Neuronal stem cell (in vitro differentiated cells): ENCODE data around the gene ARMC8.

Source experiments
- DNase-seq: peaks from one replicate; pipeline ENCODE4 v3.0.0-alpha.2; 2013; ENCODE audit warnings: low spot score
- H2AFZ ChIP-seq: one replicate; pipeline ENCODE4 v1.6.1; 2013; ENCODE audit warnings: mild to moderate bottlenecking, low read length, inconsistent platforms
- H2AK5ac ChIP-seq: 2 replicates; pipeline ENCODE4 v1.6.1; 2013; ENCODE audit warnings: low read depth, mild to moderate bottlenecking, inconsistent platforms, low read length, moderate library complexity, mixed read lengths
- H2BK120ac ChIP-seq: 2 replicates; pipeline ENCODE4 v1.6.1; 2013; ENCODE audit warnings: low read depth, mild to moderate bottlenecking, inconsistent platforms, low read length, moderate library complexity, mixed read lengths
- H2BK12ac ChIP-seq: one replicate; pipeline ENCODE4 v1.6.1; 2013; ENCODE audit warnings: low read length, inconsistent platforms
- H2BK15ac ChIP-seq: 2 replicates; pipeline ENCODE4 v1.6.1; 2013; ENCODE audit warnings: mild to moderate bottlenecking, low read length, inconsistent platforms, mixed read lengths
- H2BK5ac ChIP-seq: one replicate; pipeline ENCODE4 v1.6.1; 2013; ENCODE audit warnings: inconsistent platforms, mild to moderate bottlenecking, low read length, moderate library complexity
- H3K14ac ChIP-seq: one replicate; pipeline ENCODE4 v1.6.1; 2013; ENCODE audit warnings: low read length, inconsistent platforms
- H3K18ac ChIP-seq: 2 replicates; pipeline ENCODE4 v1.6.1; 2013; ENCODE audit warnings: low read length, inconsistent platforms
- H3K23ac ChIP-seq: 2 replicates; pipeline ENCODE4 v1.6.1; 2013; ENCODE audit warnings: low read depth, mild to moderate bottlenecking, mixed read lengths, low read length, inconsistent platforms; ENCODE audit not compliant: poor library complexity
- H3K27ac ChIP-seq: replicated peaks from 3 replicates; pipeline ENCODE4 v1.5.1; 2013; ENCODE audit warnings: low read length, inconsistent platforms
- H3K27me3 ChIP-seq, 3 experiments: 2 replicates each; pipeline ENCODE4 v1.6.1; 2013; ENCODE audit warnings: low read length in 3 of 3, mild to moderate bottlenecking in 2 of 3, inconsistent platforms in 1 of 3, low read depth in 1 of 3, mixed read lengths in 1 of 3, moderate library complexity in 1 of 3; ENCODE audit not compliant: control insufficient read depth in 3 of 3, insufficient read depth in 3 of 3
- H3K36me3 ChIP-seq, 2 donors: replicated peaks in 1 of 2; 2 replicates each; pipeline ENCODE4 v1.6.1; 2013; ENCODE audit warnings: low read length in 2 of 2; ENCODE audit not compliant: control insufficient read depth in 2 of 2, insufficient read depth in 2 of 2
- H3K4ac ChIP-seq: 2 replicates; pipeline ENCODE4 v1.6.1; 2013; ENCODE audit warnings: inconsistent platforms, mild to moderate bottlenecking, low read length, moderate library complexity
- H3K4me1 ChIP-seq, 2 donors: 1 replicate in 1 of 2; 2 replicates in 1 of 2; pipeline ENCODE4 v1.6.1; 2013; ENCODE audit warnings: low read length in 2 of 2, low read depth in 1 of 2; ENCODE audit not compliant: control insufficient read depth in 2 of 2, insufficient read depth in 1 of 2
- H3K4me2 ChIP-seq: one replicate; pipeline ENCODE4 v1.6.1; 2013; ENCODE audit warnings: mild to moderate bottlenecking, low read length, inconsistent platforms; ENCODE audit not compliant: insufficient read depth, poor library complexity, severe bottlenecking
- H3K4me3 ChIP-seq, 2 donors: 2 replicates each; pipeline ENCODE4 v1.5.1; 2013; ENCODE audit warnings: low read length in 2 of 2, mild to moderate bottlenecking in 2 of 2, inconsistent platforms in 1 of 2, moderate library complexity in 1 of 2
- H3K79me1 ChIP-seq: one replicate; pipeline ENCODE4 v1.6.1; 2013; ENCODE audit warnings: low read depth, mild to moderate bottlenecking, inconsistent platforms, low read length, moderate library complexity
- H3K9ac ChIP-seq: one replicate; pipeline ENCODE4 v1.6.1; 2013; ENCODE audit warnings: mild to moderate bottlenecking, low read depth, low read length, inconsistent platforms; ENCODE audit not compliant: poor library complexity
- H3K9me3 ChIP-seq, 2 donors: replicated peaks in 1 of 2; 2 replicates each; pipeline versions ENCODE3 to v1.6.1; 2013; ENCODE audit warnings: low read length in 2 of 2, mild to moderate bottlenecking in 2 of 2, inconsistent platforms in 1 of 2, low read depth in 1 of 2, mixed read lengths in 1 of 2, moderate library complexity in 1 of 2; ENCODE audit not compliant: control insufficient read depth in 2 of 2, insufficient read depth in 1 of 2
- H4K8ac ChIP-seq: one replicate; pipeline ENCODE4 v1.6.1; 2013; ENCODE audit warnings: low read depth, mild to moderate bottlenecking, inconsistent platforms, low read length, moderate library complexity
- H4K91ac ChIP-seq: one replicate; pipeline ENCODE4 v1.6.1; 2013; ENCODE audit warnings: low read length, low read depth, mild to moderate bottlenecking, inconsistent platforms; ENCODE audit not compliant: poor library complexity
- WGBS, 2 donors: extraction: QIAGEN DNeasy Blood & Tissue Kit; methylation state at CpG; one replicate each; pipeline ENCODE4 v1.1.7; 2013; ENCODE audit warnings: missing lambda C conversion rate in 2 of 2, mixed read lengths in 1 of 2; ENCODE audit not compliant: insufficient read length in 2 of 2, insufficient replicate concordance in 1 of 2; ENCODE audit errors: extremely low coverage in 2 of 2; 5-methylcytosine and 5-hydroxymethylcytosine counted together

Gene ARMC8

GRCh38 chr3:138197524-138197923, 10.4 kb downstream of the ARMC8 start:
- no peak overlapping the region for H4K91ac ChIP-seq
- H2BK12ac ChIP-seq = no peak overlapping the region
- no peak overlapping the region for H3K4me3 ChIP-seq
- no peak for DNase-seq
- H4K8ac ChIP-seq = no peak overlapping the region
- WGBS, 2 donors = no CpG with 5 or more reads among the region's 1 CpG
- H3K36me3 ChIP-seq = peaks cover under 1 to 24% of the 10 kb centered on the region in 2 donors
- no peak overlapping the region for H2AK5ac ChIP-seq
- H2BK120ac ChIP-seq = no peak overlapping the region
- H2BK5ac ChIP-seq = no peak overlapping the region
- H2BK15ac ChIP-seq = no peak overlapping the region
- no peaks in the 10 kb centered on the region for H3K27me3 ChIP-seq
- no peak overlapping the region for H3K4ac ChIP-seq
- H3K79me1 ChIP-seq = peaks cover 4% of the 10 kb centered on the region
- H3K9me3 ChIP-seq = peaks cover 0 to 2% of the 10 kb centered on the region in 2 donors
- H3K23ac ChIP-seq = no peak overlapping the region
- no peak overlapping the region for H2AFZ ChIP-seq
- H3K27ac ChIP-seq = no peak overlapping the region
- no peak overlapping the region for H3K9ac ChIP-seq
- no peak overlapping the region for H3K4me2 ChIP-seq
- no peak overlapping the region for H3K14ac ChIP-seq
- no peak overlapping the region for H3K18ac ChIP-seq
- peaks cover 0 to 1% of the 10 kb centered on the region in 2 donors for H3K4me1 ChIP-seq

GRCh38 chr3:138199851-138200250, 12.8 kb downstream of the ARMC8 start:
- H2AFZ ChIP-seq = no peak overlapping the region
- H2BK120ac ChIP-seq = no peak overlapping the region
- no peak overlapping the region for H3K14ac ChIP-seq
- peaks cover 0 to 21% of the 10 kb centered on the region in 2 donors for H3K36me3 ChIP-seq
- no peak overlapping the region for H4K91ac ChIP-seq
- no CpG with 5 or more reads among the region's 2 CpGs for WGBS, 2 donors
- H2AK5ac ChIP-seq = no peak overlapping the region
- no peak overlapping the region for H2BK12ac ChIP-seq
- no peak overlapping the region for H3K9ac ChIP-seq
- no peak overlapping the region for H3K18ac ChIP-seq
- peaks cover 4% of the 10 kb centered on the region for H3K79me1 ChIP-seq
- H3K4me3 ChIP-seq = no peak overlapping the region
- H4K8ac ChIP-seq = no peak overlapping the region
- no peak for DNase-seq
- no peak overlapping the region for H3K27ac ChIP-seq
- H3K4me2 ChIP-seq = no peak overlapping the region
- H3K9me3 ChIP-seq = peaks cover 0 to 2% of the 10 kb centered on the region in 2 donors
- H3K27me3 ChIP-seq = no peaks in the 10 kb centered on the region
- H3K23ac ChIP-seq = no peak overlapping the region
- H3K4me1 ChIP-seq = peaks cover 0 to 1% of the 10 kb centered on the region in 2 donors
- H3K4ac ChIP-seq = no peak overlapping the region
- no peak overlapping the region for H2BK15ac ChIP-seq
- H2BK5ac ChIP-seq = no peak overlapping the region

GRCh38 chr3:138200424-138200823, 13.3 kb downstream of the ARMC8 start:
- H3K79me1 ChIP-seq = peaks cover 4% of the 10 kb centered on the region
- no peak overlapping the region for H2BK12ac ChIP-seq
- no peak overlapping the region for H3K23ac ChIP-seq
- H3K27ac ChIP-seq = no peak overlapping the region
- no peak overlapping the region for H2AK5ac ChIP-seq
- peaks cover 0 to 1% of the 10 kb centered on the region in 2 donors for H3K4me1 ChIP-seq
- peaks cover 0 to 23% of the 10 kb centered on the region in 2 donors for H3K36me3 ChIP-seq
- no peak overlapping the region for H2BK5ac ChIP-seq
- no peak overlapping the region for H3K14ac ChIP-seq
- H3K27me3 ChIP-seq = no peaks in the 10 kb centered on the region
- H3K9me3 ChIP-seq = peaks cover 0 to 2% of the 10 kb centered on the region in 2 donors
- H3K4me2 ChIP-seq = no peak overlapping the region
- DNase-seq = no peak
- H3K9ac ChIP-seq = no peak overlapping the region
- no peak overlapping the region for H2BK15ac ChIP-seq
- H2BK120ac ChIP-seq = no peak overlapping the region
- H2AFZ ChIP-seq = no peak overlapping the region
- no peak overlapping the region for H3K18ac ChIP-seq
- no peak overlapping the region for H3K4ac ChIP-seq
- H3K4me3 ChIP-seq = no peak overlapping the region
- no peak overlapping the region for H4K8ac ChIP-seq
- no peak overlapping the region for H4K91ac ChIP-seq
- no CpG with 5 or more reads among the region's 1 CpG for WGBS, 2 donors

- DNase-seq = no peak
- Histone ChIP-seq H3K18ac (no peak overlapping the region), H3K23ac (no peak overlapping the region), H3K4me3 (no peak overlapping the region), H3K9ac (no peak overlapping the region), H3K9me3 (peaks cover 0 to 2% of the 10 kb centered on the region in 2 donors), H2AFZ (no peak overlapping the region), H2AK5ac (no peak overlapping the region), H3K4me2 (no peak overlapping the region), H4K8ac (no peak overlapping the region), H3K27ac (no peak overlapping the region), H4K91ac (no peak overlapping the region), H3K4ac (no peak overlapping the region), H2BK12ac (no peak overlapping the region), H2BK15ac (no peak overlapping the region), H3K36me3 (peaks cover 0 to 25% of the 10 kb centered on the region in 2 donors), H2BK5ac (no peak overlapping the region), H3K27me3 (no peaks in the 10 kb centered on the region), H3K4me1 (no peaks in the 10 kb centered on the region), H3K79me1 (no peaks in the 10 kb centered on the region), H2BK120ac (no peak overlapping the region), H3K14ac (no peak overlapping the region)
- WGBS, 2 donors = no CpG with 5 or more reads among the region's 3 CpGs
These were observed 16.0 kb downstream of the ARMC8 start for GRCh38 chr3:138202945-138203701.
